DOHH2 (cell line): ENCODE measurements around the gene SORBS2.

Experiments used
- H3F3A ChIP-seq: fragments of 200-600 bp; sonication (generic), shearing (Covaris generic); 2 replicates; pipeline ENCODE4 v1.6.0; 2016; ENCODE audit warnings: antibody characterized with exemption, mild to moderate bottlenecking; ENCODE audit not compliant: control insufficient read depth, insufficient read depth
- H3K27ac ChIP-seq: fragments of 200-600 bp; sonication (generic); 2 replicates; pipeline ENCODE4 v1.5.1; 2014; ENCODE audit warnings: low read depth, mild to moderate bottlenecking, low read length, moderate library complexity
- H3K27me3 ChIP-seq: fragments of 200-600 bp; sonication (generic); 2 replicates; pipeline ENCODE4 v1.6.1; 2014; ENCODE audit warnings: mild to moderate bottlenecking, low read length, mixed read lengths; ENCODE audit not compliant: control insufficient read depth
- H3K36me3 ChIP-seq: fragments of 200-600 bp; sonication (generic); 2 replicates; pipeline ENCODE4 v1.6.1; 2014; ENCODE audit warnings: mild to moderate bottlenecking, low read length, moderate library complexity, mixed read lengths; ENCODE audit not compliant: control insufficient read depth
- H3K4me1 ChIP-seq: fragments of 200-600 bp; sonication (generic); 2 replicates; pipeline ENCODE4 v1.6.1; 2014; ENCODE audit warnings: mild to moderate bottlenecking, low read length, mixed read lengths; ENCODE audit not compliant: control insufficient read depth
- H3K4me2 ChIP-seq: fragments of 200-600 bp; sonication (generic); 2 replicates; pipeline ENCODE4 v1.6.0; 2014; ENCODE audit warnings: mild to moderate bottlenecking, low read length, moderate library complexity
- H3K4me3 ChIP-seq: fragments of 200-600 bp; sonication (generic); 2 replicates; pipeline ENCODE4 v1.5.1; 2014; ENCODE audit warnings: mild to moderate bottlenecking, low read length, mixed read lengths
- H3K79me2 ChIP-seq: fragments of 200-600 bp; sonication (generic); 2 replicates; pipeline ENCODE4 v1.6.1; 2014; ENCODE audit warnings: mild to moderate bottlenecking, low read length, mixed read lengths; ENCODE audit not compliant: control insufficient read depth
- H3K9me2 ChIP-seq: fragments of 200-600 bp; sonication (generic); replicated peaks from 2 replicates; pipeline ENCODE4 v1.6.1; 2014; ENCODE audit warnings: mild to moderate bottlenecking, low read length, mixed read lengths; ENCODE audit not compliant: control insufficient read depth
- H3K9me3 ChIP-seq: fragments of 200-600 bp; sonication (generic); 2 replicates; pipeline ENCODE4 v1.6.1; 2014; ENCODE audit warnings: antibody characterized with exemption, low read length, mixed read lengths; ENCODE audit not compliant: control insufficient read depth, insufficient read depth
- H4K20me1 ChIP-seq: fragments of 200-600 bp; sonication (generic); 2 replicates; pipeline ENCODE4 v1.6.0; 2014; ENCODE audit warnings: low read depth, mild to moderate bottlenecking, antibody characterized with exemption, low read length, moderate library complexity; ENCODE audit not compliant: control insufficient read depth, insufficient read depth
- EZH2phosphoT487 ChIP-seq: fragments of 200-600 bp; sonication (generic); IDR thresholded peaks from 2 replicates; pipeline ENCODE4 v1.6.1; 2017; ENCODE audit warnings: borderline replicate concordance, mild to moderate bottlenecking, antibody characterized with exemption, low read length, moderate library complexity, mixed read lengths
- TF ChIP-seq, protein P1 (sequence below): fragments of 200-600 bp; sonication (generic); IDR thresholded peaks from one replicate; pipeline ENCODE4 v1.5.1; 2014; ENCODE audit warnings: antibody characterized with exemption, mild to moderate bottlenecking, low read depth, low read length; ENCODE audit not compliant: poor library complexity, severe bottlenecking

Gene SORBS2

DNA sequence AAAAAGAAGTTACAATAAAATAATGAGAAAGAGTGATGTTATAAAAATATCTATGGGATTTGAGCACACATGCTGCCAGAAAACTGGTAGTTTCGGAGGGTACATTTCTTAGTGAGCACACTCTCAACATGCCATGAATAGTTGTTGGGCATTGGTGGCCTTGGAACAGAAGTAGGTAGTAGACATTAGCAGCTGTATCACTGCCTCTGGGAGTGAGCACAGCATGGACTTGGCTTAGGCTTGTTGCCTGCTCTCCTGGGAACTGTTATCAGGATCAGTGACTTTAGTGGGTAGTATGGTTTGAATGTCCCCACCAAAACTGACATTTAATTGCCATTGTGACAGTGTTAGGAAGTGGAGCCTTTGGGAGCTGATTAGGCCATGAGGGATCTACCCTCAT is 263.4 kb downstream of the SORBS2 start:
- Histone ChIP-seq H3F3A (no peaks in the 10 kb centered on the region), H3K27ac (no peak overlapping the region)

DNA sequence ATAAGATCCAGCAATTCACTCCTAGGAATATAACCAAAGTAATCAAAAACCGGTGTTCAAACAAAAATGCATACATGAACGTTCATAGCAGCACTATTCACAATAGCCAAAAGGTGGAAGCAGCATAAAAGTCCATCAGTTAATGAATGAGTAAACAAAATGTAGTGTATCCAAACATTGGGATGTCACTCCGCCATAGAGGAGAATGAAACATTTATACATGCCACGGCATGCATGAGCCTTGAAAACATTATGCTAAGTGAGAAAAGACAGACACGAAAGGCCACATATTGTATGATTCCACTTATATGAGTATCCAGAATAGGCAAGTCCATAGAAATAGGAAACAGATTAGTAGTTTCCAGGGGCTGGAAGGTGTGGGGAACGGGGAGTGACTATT is 265.7 kb downstream of the SORBS2 start:
- Histone ChIP-seq H3K4me1 (no peaks in the 10 kb centered on the region), H3K27me3 (no peaks in the 10 kb centered on the region), H3K4me3 (no peak overlapping the region), H3K9me2 (no peaks in the 10 kb centered on the region), H3K4me2 (no peak overlapping the region), H4K20me1 (no peaks in the 10 kb centered on the region), H3K9me3 (no peaks in the 10 kb centered on the region), H3K79me2 (no peaks in the 10 kb centered on the region), H3K36me3 (no peaks in the 10 kb centered on the region), H3K27ac (no peak overlapping the region), H3F3A (no peaks in the 10 kb centered on the region)
- TF ChIP-seq, protein P1, sequence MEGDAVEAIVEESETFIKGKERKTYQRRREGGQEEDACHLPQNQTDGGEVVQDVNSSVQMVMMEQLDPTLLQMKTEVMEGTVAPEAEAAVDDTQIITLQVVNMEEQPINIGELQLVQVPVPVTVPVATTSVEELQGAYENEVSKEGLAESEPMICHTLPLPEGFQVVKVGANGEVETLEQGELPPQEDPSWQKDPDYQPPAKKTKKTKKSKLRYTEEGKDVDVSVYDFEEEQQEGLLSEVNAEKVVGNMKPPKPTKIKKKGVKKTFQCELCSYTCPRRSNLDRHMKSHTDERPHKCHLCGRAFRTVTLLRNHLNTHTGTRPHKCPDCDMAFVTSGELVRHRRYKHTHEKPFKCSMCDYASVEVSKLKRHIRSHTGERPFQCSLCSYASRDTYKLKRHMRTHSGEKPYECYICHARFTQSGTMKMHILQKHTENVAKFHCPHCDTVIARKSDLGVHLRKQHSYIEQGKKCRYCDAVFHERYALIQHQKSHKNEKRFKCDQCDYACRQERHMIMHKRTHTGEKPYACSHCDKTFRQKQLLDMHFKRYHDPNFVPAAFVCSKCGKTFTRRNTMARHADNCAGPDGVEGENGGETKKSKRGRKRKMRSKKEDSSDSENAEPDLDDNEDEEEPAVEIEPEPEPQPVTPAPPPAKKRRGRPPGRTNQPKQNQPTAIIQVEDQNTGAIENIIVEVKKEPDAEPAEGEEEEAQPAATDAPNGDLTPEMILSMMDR: no peak

More for the DNA sequence above, 263.4 kb downstream of the SORBS2 start:
- Histone ChIP-seq H3K9me3 (no peaks in the 10 kb centered on the region), H3K79me2 (no peaks in the 10 kb centered on the region), H3K27me3 (peaks cover 3% of the 10 kb centered on the region; the same call in 1 of the 2 replicates), H3K9me2 (no peaks in the 10 kb centered on the region), H3K4me2 (no peak overlapping the region), H4K20me1 (no peaks in the 10 kb centered on the region), H3K4me1 (no peaks in the 10 kb centered on the region), H3K4me3 (no peak overlapping the region), H3K36me3 (no peaks in the 10 kb centered on the region)
- TF ChIP-seq, protein P1: no peak
- TF ChIP-seq EZH2phosphoT487: no peak

DNA sequence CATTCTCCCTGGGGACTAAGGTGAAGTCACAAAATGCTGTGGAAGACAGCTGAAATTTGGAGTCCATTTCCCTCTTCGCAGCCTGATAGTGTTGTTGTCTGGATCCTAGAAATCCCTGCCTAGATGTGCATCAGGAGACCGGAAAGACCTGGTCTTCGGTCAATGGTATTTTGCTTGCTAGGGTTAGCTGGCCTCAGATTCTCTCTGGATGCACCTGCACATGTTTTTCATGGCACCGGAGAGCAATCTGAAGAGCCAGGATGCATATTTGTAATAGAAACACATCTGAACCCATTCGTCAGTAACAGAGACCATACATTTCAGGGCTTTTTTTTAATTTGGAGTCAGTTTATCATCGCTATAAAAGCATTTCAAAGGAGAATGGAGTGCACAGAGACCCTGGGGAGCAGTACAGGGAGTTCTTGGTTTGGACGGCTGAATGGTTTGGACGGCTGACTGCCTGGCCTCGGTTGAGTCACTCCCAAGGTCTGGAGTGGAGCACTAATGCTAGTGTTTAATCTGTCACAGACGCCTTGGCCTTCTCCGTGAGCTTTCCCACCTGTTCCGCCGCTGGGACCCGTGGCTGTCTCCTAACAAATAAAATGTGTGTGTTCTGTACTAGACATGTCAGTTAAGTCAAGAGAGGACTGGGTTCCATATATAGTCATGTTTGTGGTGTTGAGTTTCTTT is 269.2 kb downstream of the SORBS2 start:
- Histone ChIP-seq H3K36me3 (no peaks in the 10 kb centered on the region), H3F3A (no peaks in the 10 kb centered on the region), H4K20me1 (no peaks in the 10 kb centered on the region), H3K27me3 (peaks cover 15% of the 10 kb centered on the region; the same call in 1 of the 2 replicates), H3K4me3 (no peak overlapping the region), H3K9me2 (no peaks in the 10 kb centered on the region), H3K79me2 (no peaks in the 10 kb centered on the region), H3K4me2 (no peak overlapping the region), H3K27ac (no peak overlapping the region), H3K9me3 (no peaks in the 10 kb centered on the region), H3K4me1 (no peaks in the 10 kb centered on the region)
- no peak for TF ChIP-seq EZH2phosphoT487
- TF ChIP-seq, protein P1: no peak
